ENCODE data around the gene SPRY1.

Gene SPRY1

DNA sequence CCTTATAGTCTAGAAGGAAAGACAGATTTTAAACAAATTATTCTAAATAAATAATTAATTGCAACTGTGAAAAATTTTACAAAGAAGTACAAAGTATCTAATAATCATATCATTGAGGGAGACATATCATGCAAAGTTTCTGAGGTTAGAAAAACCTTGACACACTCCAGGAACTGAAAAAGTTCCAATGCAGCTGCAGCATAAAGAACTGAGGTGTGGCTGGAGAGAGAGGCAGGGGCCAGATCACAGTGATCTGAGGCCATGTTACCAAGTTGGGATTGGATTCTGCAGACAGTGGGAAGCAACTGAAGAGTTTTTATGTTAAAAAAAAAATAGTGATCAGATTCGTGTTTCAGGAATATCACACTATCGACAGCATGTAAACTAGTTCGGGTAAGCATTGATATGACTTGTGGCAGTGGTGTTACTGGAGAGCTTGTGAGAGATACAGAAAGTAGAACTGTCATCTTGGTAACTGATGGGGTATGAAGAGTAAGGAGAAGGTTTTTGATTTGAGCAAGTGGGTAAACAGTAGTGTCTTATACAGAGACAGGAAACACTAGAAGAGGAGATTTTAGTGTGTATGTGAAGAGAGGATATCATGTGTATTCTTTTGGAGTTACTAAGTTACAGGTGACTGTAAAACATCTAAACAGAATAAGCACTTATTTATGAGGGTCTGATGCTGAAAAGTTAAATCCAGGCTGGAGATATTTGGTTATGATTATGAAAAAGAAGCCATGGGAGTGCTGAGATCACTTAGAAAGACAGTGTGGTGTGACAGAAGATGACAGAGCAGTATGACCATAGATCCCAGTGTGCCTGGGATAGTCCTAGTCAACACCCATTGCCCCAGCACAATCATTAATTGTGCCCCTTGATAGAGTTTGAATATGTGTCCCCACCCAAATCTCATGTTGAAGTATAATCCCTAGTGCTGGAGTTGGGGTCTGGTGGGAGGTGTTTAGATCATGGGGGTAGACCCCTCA lies 15.6 kb upstream of the SPRY1 start:
- peak; percentile 55 for DNase-seq

DNA sequence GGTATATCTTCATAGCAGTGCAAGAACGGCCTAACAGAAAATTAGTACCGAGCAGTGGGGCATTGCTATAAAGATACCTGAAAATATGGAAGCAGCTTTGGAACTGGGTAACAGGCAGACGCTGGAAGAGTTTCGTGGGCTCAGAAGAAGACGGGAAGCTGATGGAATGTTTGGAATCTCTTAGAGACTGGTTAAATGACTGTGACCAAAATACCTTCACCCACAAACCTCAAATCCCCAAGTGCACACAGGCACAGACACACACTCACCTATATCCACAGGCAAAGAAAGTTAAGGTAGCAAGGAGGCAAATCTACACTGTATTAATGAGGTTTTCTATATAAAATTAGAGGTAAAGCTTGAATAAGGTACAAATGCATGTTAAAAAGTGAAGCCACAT lies 14.6 kb upstream of the SPRY1 start:
- DNase-seq, result no peak

- no peak for DNase-seq
Measured at GRCh38 chr4:123383566-123383965, 13.0 kb upstream of the SPRY1 start.

DNA sequence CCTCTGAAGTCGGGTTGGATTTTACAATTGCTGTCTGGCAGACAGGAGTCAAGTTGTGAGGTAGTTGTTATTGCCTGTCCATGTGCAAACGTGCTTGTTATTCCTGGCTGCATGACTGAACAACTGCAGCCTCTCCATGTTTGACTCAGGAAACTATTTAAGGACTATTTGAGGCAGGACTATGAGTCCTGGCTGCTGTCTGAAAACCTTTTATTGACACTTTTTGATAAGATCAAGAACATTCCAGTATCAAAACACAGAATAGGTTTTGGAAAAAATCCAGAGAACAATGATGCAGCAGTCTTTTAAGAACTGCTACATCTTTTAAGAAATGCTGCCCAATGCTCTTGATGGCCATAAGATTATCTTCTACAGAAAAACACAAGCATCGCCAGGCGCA lies 10.0 kb upstream of the SPRY1 start:
- no peak for DNase-seq

DNA sequence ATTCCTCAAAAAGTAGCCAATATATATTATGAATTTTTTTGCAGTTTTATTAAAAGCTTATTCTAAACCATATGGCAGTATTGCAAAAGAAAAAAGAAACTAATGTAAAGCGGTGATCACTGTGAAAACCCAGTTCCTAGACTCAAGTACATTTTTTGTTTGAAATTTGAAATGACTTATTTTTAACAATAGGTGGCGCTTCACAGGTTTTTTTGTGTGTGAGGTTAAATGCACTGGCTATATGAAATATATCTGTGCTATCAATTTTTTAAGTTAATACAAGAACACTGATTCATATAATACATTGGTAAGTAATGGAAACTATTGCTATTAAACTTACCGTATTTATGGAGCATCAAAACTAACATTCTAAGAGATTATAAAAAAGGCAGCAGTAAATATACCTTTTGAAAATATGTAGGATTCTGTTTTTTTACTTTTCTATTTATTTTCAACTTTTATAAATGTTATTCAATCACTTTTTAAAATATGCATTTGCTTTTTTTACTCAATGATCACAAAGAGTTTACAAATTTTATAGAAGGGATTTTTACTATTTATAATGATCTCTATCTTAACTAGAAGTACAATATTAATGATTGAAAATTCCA lies 5.6 kb upstream of the SPRY1 start:
- peak; percentile 25 for DNase-seq

GRCh38 chr4:123393721-123394120 lies 2.9 kb upstream of the SPRY1 start:
- DNase-seq, result no peak

DNA sequence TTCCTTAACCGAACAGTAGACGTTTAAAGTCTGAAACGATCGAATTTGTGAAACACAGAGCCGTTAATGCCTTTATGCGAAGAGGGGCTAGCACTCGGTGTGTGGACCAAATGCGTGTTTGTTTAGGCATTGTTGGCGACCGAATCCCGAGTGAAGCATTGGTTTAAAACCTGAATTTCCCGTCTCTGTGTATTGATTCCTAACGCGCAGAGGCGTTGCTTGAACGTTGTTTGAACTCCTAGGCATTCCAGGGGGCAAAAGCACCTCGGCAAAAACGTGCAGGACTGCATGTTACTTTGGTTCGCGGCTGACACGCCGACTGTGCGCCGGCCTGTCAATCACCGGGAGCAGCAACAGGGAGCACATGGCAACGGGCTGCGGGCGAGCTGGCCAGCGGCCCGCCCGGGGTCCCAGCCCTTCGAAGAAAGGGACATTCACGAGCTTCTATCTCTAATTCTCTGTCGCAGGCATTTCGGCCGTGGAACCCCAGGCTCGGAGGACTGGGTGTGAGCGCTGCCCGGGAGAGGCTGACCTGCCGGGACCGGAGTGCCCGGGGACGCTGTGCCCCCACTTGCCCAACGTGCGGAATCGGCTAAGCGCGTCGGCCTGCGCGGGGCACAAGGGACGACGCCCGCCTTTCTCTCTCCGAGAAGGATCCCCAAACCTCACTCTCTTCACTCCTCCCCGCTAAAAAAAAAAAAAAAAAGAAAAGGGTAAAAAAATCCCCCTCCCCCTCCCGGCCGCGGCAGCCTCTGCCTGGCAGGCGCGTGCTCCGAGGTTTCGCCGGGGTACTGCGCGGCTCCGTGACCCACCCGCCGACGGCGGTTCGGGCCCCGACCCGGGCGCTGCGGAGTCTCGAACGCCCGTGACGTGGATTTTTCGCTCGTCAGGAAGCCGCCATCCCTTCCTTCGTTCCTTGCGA lies 810 bp downstream of the SPRY1 start:
- DNase-seq, result peak; percentile 50

DNA sequence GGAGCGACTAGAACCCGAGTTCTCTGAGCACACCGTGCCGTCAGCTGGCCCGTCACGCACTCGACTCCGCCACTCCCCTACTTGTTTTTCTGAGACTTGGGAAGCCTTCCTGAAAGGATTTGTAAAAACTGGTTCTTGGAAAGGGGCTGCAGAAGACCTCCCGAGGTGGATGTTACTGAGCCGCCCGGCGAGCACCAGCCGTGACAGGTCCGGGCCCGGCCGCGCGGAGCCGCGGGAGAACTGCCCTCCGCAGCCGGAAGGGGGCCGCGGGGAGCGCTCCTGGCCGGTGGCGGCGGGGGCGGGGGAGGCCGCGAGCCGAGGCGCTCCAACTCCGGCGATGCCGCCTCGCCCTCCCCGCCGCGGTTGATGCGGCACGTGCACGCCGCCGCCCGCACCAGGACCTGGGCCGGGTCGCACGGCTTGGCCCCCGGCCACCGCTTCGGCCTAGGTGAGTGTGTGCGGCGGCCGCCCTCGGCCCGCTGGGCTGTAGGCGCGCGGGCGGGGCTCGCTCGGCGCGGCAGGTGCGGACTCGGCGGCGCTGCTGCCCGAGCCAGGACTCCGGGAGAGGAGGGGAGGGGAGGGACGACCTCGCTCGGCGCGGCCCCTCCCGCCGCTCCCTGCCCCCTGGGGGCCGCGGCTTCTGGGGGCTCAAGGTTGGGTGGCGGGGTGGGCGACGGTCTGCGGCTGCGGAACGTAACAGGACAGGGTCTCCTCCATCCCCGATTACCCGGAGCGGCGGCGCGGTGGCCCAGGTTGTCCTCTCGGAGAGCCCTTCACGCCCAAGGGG lies 1.7 kb downstream of the SPRY1 start:
- DNase-seq, result peak; percentile 67

DNA sequence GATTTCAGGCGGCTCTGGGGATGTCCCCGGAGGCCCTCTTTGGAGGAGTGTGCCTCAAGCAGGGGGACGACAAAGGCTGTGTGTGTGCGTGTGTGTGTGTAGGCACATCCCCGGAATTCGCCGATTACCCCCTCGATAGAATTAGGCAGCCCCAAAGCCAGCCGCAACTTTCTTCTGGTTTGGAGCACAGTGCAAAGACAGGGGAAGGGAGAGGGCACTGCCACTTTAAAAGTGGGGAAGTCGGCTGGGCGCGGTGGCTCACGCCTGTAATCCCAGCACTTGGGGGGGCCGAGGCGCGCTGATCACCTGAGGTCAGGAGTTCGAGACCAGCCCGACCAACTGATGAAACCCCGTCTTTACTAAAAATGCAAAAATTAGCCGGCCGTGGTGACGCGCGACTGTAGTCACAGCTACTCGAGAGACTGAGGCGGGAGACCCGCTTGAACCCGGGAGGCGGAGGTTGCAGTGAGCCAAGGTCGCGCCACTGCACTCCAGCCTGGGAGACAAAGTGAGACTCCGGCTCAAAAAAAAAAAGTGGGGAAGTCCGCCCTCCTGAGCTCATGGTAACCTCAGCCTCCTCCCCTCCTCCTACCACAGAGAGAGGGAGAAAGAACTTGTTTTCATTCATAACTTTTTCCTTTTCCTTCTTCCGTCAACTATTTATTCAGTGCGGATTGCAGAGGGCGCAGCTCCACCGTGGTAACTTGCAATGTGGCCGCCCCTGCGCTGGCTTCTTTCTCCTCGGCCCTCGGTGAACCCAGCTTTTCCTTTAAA lies 2.4 kb downstream of the SPRY1 start:
- DNase-seq, result peak; percentile 51

- no peak for DNase-seq
Measured at GRCh38 chr4:123399627-123400358, 3.2 kb downstream of the SPRY1 start.

DNA sequence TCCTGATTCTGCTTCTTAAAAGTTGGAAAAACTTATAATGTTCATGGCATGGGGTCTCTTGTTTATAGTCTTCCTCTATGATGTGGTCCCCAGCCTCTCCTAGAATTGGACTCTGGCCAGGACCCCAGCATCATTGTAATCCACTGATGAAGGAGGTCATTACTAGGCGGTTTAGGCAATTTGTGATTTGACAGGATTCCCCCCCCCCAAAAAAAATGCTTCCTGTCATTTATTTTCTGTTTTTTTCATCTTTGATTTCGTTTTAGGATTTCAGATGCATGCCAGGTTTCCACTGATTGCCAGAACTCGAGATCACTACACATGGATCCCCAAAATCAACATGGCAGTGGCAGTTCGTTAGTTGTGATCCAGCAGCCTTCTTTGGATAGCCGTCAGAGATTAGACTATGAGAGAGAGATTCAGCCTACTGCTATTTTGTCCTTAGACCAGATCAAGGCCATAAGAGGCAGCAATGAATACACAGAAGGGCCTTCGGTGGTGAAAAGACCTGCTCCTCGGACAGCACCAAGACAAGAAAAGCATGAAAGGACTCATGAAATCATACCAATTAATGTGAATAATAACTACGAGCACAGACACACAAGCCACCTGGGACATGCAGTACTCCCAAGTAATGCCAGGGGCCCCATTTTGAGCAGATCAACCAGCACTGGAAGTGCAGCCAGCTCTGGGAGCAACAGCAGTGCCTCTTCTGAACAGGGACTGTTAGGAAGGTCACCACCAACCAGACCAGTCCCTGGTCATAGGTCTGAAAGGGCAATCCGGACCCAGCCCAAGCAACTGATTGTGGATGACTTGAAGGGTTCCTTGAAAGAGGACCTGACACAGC lies 4.9 kb downstream of the SPRY1 start:
- DNase-seq, result no peak

DNA sequence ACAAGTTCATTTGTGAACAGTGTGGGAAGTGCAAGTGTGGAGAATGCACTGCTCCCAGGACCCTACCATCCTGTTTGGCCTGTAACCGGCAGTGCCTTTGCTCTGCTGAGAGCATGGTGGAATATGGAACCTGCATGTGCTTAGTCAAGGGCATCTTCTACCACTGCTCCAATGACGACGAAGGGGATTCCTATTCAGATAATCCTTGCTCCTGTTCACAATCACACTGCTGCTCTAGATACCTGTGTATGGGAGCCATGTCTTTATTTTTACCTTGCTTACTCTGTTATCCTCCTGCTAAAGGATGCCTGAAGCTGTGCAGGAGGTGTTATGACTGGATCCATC lies 5.5 kb downstream of the SPRY1 start:
- no peak for DNase-seq

DNA sequence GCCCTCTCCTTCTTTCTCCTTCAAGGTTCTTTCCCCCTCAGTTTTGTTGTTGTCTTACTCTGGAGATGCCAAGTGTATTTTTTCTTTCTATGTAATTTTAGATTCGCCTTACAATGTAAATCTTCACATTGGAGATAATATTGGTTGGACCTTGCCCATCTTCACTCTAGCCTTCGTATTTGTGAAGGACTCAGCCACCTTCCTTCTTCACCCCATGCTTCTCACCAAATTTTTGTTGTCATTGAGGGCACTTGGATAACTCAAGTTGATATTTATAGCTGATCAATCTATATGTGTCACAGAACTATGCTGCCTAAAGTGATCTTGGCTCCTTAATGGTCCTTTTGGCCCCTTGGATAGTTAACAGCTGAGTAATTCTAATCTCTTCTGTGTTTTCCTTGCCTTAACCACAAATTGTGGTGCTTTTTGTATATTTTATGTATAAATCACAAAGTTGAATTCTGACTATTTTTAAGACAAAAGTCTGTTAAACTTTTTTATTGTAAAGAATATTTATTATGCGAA lies 6.5 kb downstream of the SPRY1 start:
- DNase-seq, result no peak

DNA sequence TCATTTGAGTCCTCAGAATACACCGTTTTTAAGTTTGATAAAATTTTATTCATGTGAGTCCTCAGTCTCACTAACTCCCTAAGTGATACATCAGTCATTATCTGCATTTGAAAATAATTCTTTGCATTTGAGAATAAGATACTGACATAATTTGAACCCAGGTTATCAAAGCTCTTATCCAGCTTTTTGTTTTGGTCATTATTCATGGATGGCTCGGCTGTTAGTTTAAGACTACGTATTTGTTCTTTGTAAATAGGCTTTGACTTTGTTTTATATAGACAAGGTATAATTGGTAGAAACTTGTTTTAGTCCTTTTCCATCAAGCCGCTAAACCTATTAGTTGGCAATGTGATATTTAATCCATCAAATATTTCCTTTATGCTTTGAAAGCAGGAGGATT lies 7.9 kb downstream of the SPRY1 start:
- no peak for DNase-seq

GRCh38 chr4:123405267-123405865 lies 8.8 kb downstream of the SPRY1 start:
- DNase-seq, result no peak

GRCh38 chr4:123406872-123407271 lies 10.3 kb downstream of the SPRY1 start:
- no peak for DNase-seq

DNA sequence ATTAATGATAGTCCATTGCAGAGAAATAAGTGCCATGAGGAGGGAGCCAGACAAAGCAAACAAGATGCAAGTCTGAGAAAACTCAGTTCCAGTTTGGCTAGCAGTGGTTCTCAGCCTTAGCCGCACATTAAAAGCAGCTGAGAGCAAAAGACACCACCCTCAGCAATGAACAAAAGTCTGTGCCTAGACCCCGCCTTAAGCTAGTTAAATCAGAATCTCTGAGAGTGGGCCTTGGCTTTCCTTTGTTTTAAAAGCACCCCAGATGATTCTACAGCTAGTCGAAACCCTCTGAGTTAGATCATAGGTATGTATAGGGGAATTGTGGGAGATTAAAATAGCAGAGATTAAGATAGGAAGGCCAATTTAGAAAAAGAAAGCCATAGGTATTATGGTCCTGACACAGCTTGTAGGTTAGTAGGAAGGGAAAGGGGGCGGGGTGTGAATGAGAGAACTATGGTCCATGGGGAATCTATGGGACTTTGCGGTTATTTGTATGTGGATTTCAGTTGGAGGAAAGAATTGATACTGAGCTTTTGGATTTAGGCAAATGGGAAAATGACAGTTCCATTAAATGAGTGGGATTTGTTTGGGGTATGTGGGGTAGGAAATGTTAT lies 12.0 kb downstream of the SPRY1 start:
- no peak for DNase-seq

- no peak for DNase-seq
Measured at GRCh38 chr4:123409334-123409733, 12.7 kb downstream of the SPRY1 start.

DNA sequence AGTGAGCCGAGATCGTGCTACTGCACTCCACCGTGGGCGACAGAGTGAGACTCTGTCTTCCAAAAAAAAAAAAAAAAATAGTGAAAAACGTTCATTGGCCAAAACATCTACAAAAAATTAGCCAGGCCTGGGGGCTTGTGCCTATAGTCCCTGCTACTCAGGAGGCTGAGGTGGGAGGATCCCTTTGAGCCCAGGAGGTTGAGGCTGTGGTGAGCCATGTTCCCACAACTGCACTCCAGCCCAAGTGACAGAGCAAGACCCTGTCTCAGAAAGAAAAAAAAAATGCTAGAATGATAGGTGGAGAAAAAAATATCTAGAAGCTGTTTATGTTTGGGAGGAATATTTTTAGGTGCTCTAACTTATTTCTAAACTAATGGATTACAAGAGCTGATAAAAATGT lies 14.9 kb downstream of the SPRY1 start:
- DNase-seq, result no peak

Data from activated CD4-positive, alpha-beta T cell treated with anti-CD3 and anti-CD28 coated beads, Interleukin-2, amount 50 U/mL, for 16 hours (primary cell).